Left forelimb (tissue), 1 donor: ENCODE results near the gene NAALAD2.
"Not testable (repeated sequence)": the region's sequence is repeated elsewhere in the genome, so short reads cannot be mapped to it uniquely, and the experiment has no call there.

ENCODE experiments used
- DNase-seq: peaks from one replicate; pipeline ENCODE4 v3.0.0-alpha.2; 2018; ENCODE audit warnings: low spot score

The NAALAD2 gene

DNA sequence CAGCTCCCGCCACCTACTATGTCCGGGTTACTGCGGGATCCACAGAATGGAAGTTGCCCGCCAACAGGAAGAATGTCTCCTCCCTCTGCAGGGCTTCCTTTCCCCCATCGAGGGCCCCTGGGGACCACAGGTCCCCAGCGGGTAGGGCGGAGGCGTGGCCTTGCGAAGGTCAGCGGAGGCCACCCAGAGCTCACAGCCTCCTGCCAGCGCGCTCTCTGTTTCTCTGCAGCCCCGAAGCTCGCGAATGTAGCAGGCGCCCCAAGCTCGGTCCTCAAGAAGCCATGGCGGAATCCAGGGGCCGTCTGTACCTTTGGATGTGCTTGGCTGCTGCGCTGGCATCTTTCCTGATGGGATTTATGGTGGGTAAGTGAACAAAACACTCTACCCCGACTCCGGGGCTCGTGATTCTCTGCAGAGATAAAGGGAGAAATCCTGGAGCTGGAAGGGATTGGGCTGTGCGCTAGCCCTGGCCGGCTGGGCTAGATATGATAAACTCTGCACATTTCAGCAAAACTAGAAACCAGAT, at the start of gene NAALAD2:
TSS of gene NAALAD2 (plus strand) at position 186 of the 526 bp plus-strand sequence. CDS start at position 282, 96 bp downstream.
- DNase-seq: peak; percentile 78

DNA sequence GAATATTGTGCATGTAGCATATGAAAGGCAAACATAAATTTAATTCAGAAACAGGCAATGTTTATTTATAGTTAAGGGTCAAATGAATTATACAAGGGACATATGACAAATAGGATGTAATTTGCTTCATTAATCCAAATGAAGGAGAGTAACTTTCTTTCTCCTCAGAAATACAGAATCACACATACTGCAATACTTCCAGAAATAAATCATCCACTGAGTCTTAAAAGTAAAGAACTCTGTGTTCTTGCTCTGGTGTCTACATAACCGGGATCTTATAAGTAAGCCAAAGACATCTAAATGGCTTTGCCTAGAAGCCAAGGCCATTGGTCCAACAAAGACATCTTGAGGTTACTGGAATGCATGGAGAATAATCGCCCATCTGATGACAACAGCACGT, 48.8 kb upstream of the NAALAD2 start, which contains the start of gene UBTFL1:
TSS of gene UBTFL1 (plus strand) at position 301 of the 400 bp plus-strand sequence. CDS start at position 301, 0 bp downstream.
- DNase-seq: not testable (repeated sequence)

DNA sequence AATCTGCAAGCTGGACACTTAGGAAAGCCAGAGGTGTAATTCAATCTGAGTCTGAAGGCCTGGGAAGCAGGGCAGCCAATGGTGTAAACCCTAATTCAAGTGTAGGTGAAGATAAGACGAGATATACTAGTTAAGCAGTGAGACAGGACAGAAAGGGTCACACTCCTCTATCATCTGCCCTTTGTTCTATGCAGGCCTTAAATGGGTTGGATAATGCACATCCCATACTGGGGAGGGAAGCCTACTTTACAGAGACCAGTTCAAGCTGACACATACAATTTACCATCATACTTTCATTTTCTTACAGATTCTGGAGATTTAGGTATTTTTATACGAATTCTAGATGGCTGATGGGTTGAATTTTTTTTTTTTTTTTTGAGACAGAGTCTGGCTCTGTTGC, 45.7 kb upstream of the NAALAD2 start:
- not testable (repeated sequence) for DNase-seq

DNA sequence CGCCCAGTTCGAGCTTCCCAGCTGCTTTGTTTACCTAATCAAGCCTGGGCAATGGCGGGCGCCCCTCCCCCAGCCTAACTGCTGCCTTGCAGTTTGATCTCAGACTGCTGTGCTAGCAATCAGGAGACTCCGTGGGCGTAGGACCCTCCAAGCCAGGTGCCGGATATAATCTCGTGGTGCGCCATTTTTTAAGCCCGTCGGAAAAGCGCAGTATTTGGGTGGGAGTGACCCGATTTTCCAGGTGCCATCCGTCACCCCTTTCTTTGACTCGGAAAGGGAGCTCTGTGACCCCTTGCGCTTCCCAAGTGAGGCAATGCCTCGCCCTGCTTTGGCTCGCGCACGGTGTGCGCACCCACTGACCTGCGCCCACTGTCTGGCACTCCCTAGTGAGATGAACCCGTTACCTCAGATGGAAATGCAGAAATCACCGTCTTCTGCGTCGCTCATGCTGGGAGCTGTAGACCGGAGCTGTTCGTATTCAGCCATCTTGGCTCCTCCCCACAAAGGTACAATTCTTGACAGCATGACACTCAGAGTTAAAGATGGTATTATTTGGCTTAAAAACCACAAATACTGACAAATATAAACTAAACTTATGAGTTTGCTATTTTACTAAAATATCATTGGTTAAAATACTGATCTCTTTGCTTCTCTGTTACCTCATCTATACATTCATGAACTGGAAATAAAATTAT, 39.1 kb upstream of the NAALAD2 start:
- DNase-seq: not testable (repeated sequence)

DNA sequence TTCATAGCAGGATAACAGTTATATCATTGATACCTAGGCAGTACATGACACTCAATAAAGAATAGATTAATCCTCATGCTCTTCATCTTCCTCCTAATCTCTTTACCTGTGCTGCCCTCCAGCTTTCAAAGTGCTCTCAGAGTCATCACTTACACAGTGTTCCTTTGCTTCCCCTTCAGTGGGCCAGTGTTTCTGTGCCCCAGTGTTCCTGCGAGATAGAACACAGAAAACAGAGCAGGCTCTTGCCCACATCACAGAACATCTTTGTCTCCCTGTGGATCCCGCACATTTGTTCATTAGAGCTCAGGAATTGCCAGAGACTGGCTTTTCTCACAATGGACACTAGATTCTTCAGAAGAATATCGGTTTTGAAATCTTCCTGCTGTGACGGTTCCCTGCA, 36.2 kb upstream of the NAALAD2 start:
- not testable (repeated sequence) for DNase-seq

DNA sequence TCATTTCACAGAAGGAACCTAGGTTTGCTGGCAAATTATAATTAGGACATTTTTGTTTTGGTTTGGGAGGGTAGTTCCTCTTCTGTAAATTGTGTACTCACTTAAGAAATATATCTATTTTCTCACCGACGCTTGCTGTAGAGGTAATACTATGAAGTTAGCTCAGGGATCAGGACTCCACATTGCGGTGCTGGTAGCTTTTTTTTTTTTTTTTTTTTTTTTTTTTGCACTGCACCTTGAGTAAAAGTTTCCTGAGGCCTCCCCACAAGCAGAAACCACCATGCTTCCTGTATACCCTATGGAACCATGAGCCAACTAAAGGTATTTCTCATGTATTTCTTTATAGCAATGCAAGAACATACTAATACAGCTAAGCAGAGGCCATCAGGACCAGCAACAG, 34.0 kb upstream of the NAALAD2 start:
- no peak for DNase-seq

DNA sequence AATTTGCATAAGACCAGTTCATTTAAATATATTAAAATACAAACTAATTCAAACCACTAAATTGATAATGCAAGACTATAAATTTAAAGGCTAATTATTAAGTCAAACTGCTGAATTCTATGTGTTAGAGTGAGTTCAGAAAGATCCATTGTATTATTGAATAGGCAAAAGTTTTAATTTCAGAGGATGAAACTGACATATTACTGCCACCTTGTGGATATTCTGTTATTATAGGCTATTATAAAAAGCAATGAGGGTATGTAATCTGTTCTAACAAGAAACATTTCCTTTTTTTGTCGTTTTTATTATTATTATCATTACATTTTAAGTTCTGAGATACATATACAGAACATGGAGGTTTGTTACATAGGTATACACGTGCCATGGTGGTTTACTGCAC, 20.9 kb upstream of the NAALAD2 start:
- no peak for DNase-seq

DNA sequence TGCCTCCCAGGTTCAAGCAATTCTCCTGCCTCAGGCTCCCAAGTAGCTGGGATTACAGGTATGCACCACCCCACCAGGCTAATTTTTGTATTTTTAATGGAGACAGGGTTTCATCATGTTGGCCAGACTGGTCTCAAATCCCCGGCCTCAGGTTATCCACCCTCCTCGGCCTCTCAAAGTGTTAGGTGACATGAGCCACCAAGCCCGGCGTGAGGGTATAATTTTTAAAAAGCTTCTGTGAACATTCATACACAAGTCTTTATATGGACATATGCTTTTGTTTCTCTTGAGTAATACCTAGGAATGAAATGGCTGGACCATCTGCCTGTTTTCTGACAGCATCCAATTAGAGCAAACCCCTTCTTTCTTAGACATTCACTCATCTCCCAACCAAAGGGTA, 14.3 kb upstream of the NAALAD2 start:
- DNase-seq: no peak

DNA sequence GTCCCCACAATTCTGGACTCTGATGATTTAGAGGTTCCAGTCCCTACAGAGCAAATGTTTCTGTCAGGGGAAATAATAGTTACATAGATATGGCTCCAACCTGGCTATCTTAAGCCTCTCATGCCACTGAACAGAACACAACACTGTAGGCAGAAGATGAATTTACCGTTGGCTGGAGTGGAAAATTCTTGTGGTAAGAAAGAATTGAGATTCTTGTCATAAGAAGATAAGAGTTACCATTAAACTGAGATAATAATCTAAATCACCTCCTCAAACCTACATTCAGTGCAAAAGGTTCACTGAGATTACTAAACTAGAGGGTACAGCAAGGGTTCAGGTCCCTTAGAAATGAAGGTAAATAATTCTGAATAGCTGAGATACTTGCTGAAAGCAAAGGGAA, 10.1 kb upstream of the NAALAD2 start:
- no peak for DNase-seq

DNA sequence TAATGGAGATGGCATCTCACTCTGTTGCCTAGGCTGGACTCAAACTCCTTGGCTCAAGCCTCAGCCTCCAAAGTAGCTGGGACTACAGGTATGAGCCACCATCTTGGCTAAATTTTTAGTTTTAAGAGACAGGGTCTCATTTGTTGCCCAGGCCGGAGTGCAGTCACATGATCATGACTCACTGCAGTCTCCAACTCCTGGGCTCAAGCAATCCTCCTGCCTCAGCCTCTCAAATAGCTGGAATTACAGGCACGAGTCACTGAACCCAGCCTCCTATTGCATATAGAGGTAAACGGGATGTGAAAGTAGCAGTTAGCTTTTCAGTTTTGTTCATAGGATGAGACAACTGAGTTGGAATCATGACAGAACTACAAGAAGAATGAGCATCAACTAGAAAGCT, 9.5 kb upstream of the NAALAD2 start:
- DNase-seq: no peak

DNA sequence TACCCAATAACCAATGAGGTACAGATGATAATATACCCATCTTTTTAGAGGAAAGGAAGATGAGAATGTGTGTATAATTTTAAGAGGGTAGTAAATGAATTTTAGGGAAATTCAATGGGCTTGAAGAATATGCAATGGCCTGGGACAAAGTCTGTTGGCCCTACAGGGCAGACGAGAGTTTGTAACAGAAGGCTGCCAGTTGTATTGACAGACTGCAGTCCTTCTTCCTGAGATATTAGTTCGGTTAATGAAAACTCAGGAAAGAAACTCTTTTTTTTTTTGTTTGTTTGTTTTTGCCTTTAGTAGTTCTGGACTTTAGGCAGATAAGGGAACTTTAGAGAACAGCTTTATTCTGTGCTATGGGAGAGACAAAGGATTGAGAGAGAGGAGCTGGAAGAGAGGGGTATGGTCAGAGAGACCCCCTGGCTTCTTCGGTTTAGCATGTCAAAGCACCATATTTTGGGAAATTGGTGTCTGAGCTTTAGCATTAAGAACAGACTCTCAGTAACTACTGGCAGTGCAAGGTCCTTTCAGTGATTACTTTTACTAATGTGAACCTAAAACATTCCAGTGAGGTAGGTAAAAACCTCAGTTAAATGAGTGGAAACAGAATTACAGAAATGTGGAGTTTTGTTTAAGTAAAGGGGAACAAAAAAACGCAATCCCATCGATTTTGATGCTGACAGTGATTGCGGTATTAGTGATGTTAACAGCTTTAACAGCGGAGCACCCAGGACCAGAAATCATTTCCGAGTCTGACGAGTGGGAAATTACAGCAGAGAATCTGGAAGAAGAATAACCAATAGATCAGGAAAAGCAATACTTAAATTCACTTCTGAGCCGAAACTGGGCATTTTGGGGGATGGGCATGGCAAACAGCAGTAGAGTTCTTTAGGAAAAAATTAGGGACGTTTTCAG, 644 bp upstream of the NAALAD2 start:
- no peak for DNase-seq

DNA sequence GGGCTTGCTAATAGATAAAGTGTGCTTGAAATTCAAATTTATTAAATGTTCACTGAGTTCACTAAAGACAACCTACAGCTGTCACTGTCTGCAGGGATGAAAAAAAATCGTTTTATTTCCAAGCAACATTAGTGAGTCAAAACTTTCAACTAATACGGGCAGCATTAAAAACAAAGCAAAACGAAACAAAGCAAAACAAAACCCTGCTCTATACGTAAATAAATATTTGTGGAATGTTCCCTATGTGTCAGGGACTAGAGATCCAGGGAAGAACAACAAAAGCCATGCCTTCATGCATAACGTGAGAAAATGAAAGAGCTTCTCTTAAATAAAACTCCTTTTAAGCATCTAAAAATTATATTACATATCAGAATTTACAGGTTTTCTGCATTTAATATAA, 553 bp downstream of the NAALAD2 start:
- DNase-seq: no peak

DNA sequence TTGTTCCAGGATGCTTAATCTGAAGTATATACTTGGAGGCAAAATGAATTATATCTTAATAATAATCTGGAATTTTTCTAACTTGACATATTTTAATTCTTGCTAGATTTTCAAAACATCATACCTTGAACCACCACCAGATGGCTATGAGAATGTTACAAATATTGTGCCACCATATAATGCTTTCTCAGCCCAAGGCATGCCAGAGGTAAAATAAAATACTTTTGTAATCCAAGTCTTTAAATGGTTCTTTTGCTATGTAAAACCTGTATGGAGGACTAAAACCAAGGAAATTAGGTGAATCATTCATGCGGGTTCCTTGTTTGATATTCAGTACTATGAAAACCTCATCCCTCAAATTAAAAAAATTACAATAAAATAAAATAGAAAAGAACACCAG, 14.4 kb downstream of the NAALAD2 start:
- DNase-seq: no peak

DNA sequence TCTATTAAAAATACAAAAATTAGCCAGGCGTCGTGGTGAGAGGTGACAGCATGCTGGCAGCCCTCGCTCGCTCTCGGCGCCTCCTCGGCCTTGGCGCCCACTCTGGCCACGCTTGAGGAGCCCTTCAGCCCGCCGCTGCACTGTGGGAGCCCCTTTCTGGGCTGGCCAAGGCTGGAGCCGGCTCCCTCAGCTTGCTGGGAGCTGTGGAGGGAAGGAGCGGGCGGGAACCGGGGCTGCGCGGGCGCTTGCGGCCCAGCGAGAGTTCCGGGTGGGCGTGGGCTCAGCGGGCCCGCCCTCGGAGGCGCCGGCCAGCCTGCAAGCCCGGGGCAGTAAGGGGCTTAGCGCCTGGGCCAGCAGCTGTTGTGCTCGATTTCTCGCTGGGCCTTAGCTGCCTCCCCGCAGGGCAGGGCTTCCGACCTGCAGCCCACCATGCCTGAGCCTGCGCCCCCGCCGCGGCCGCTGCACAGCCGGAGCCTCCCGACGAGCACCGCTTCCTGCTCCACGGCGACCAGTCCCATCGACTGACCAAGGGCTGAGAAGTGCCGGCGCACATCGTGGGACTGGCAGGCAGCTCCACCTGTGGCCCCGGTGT, 32.6 kb downstream of the NAALAD2 start:
- DNase-seq: not testable (repeated sequence)

DNA sequence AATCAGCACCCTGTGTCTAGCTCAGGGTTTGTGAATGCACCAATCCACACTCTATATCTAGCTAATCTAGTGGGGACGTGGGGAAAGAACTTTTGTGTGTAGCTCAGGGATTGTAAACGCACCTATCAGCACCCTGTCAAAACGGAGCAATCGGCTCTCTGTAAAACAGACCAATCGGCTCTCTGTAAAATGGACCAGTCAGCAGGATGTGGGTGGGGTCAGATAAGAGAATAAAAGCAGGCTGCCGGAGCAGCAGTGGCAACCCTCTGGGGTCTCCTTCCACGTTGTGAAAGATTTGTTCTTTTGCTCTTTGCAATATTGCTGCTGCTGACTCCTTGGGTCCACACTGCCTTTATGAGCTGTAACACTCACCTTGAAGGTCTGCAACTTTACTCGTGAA, 33.2 kb downstream of the NAALAD2 start:
- DNase-seq: not testable (repeated sequence)

DNA sequence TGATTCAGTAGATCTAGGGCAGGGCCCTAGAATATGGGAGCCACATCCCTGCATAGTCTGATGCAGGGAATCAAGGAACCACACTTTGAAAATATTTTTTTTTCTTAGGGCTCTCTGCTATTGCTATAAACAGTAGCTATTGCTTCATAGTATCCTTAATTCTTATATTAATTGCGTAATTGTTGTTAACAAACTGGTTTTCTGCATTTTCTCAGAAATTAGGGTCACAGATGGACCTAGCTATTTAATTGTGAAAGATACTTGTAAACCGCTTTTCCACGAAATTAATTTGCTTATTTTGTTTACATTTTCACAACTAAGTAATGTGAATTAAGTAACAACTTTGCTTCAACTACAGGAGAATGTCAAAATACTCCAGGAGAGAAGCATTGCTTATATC, 34.1 kb downstream of the NAALAD2 start:
- no peak for DNase-seq

DNA sequence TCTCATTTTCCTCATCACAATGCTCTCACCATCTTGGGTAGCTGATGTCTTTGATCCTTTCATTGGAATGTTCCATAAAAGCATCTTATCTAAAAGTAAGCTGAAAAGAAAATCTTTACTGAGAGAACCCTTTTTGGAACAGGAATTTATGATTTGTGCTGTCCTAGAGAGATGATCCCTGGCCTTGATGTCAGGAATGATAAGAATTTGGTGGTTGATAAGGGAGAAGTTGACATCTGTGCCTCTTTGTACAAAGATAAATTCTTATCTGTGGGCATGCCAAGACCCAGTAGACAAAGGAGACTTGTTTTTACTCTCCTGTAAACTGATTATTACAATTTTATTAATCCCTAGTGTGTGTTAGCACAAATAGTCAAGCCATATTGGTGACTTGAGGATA, 36.9 kb downstream of the NAALAD2 start:
- no peak for DNase-seq

DNA sequence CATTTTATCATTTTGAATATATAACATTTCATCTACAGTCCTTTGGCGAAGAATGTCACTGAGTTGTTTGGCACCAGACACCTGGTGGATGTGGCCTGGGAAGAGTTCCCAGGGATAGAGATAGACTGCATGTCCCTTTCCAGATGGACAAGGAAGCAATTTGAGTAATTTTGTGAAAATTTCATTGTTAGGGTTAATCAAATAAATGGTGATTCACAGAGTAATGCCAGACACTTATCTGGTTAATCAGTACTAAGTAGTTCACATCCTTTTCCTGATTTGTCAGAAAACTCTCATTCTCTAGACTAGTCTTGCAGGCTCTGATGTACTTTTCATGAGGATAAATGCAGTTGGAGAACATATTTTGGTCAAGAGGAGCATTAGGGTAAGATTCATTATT, 41.6 kb downstream of the NAALAD2 start:
- DNase-seq: no peak

DNA sequence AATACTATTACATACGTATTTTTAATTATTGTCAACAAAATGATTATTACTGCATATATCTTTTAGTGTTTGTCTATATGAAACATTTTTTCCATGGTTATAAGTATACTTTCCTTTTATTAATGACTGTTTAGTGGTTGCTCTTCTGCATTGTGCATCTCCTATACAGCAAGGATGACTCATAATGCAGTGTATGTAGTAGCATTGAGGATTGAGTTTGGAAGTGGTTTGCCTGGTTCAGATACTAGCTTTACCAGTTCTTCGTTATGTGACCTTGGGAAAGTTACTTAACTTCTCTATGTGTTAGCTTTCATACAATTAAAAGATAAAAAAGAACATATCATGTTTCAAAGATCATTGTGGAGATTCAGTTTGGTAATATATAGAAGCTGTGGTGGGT, 44.3 kb downstream of the NAALAD2 start:
- DNase-seq: no peak

DNA sequence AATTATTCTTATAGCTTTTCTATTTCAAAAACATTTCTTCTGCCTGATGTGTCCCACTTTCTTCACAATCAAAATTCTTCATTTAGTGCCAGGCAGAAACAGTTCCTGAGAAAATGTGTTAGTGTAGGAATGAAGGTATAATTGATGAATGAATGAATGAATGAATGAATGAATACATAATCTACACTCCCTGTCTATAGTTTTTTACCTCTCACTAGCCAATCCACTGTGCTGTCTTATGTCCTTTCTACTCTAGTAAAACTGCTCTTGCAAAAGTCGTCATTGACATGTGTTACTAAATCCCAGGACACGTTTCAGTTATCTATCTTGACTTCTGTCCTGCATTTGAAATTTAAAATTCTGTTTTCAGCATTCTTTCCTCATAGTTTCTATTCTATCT, 45.5 kb downstream of the NAALAD2 start:
- no peak for DNase-seq

DNA sequence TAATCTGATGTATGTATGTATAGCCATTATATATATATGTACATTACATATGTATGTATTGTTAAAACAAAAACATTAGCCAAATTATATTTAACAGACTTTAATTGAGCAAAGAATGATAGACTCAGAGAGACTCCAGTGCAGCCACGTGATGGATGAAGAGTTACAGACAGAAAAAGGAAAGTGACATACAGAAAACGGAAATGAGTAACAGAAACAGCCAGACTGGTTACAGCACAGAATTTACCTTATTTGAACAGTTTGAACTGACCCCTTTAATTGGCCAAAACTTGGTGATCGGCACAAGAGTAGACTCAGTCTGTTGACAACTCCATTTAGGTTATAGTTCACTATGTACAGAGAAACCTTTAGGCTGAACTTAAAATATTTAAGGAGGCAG, 53.4 kb downstream of the NAALAD2 start:
- DNase-seq: no peak

DNA sequence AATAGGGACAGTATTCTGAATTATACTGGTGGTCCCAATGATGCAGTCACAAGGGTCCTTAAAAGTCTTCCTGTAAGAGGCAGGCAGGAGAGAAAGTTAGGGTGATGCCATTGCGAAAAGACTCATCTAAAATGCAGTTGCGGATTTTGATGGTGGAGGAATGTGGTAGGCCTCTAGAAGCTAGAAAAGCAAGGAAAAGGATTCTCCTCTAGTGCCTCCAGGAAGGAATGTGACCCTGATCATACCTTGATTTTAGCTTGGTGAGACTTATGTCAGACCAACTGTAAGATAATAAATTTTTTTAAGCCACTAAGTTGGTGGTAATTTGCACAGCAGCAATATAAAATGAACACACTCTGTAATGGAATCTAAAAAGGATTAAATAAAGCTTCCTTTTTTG, 54.5 kb downstream of the NAALAD2 start:
- no peak for DNase-seq
